ENCODE results near the gene DIAPH1.
A peak's percentile ranks its signal among the peaks of the same experiment; 100 is the strongest.

Gene DIAPH1

GRCh38 chr5:141484310-141484640 is 134.5 kb downstream of the DIAPH1 start:
- DNase-seq (ENCODE audit: low read depth), result no peak

GRCh38 chr5:141483902-141484301 is 134.9 kb downstream of the DIAPH1 start:
- DNase-seq (ENCODE audit: low read depth), result no peak

- DNase-seq (ENCODE audit: low read depth), result no peak
Measured at GRCh38 chr5:141479776-141480175, 139.0 kb downstream of the DIAPH1 start.

GRCh38 chr5:141478321-141478945 is 140.4 kb downstream of the DIAPH1 start:
- DNase-seq (ENCODE audit: low read depth), result no peak

- DNase-seq (ENCODE audit: low read depth), result no peak
Measured at GRCh38 chr5:141477815-141478214, 141.0 kb downstream of the DIAPH1 start.

- no peak for DNase-seq (ENCODE audit: low read depth)
Measured at GRCh38 chr5:141477044-141477575, 141.7 kb downstream of the DIAPH1 start.

GRCh38 chr5:141476132-141476911 is 142.5 kb downstream of the DIAPH1 start:
- DNase-seq (ENCODE audit: low read depth), result no peak

- DNase-seq (ENCODE audit: low read depth), result peak; percentile 51
Measured at GRCh38 chr5:141475625-141476131, 143.1 kb downstream of the DIAPH1 start, which contains the start of gene PCDHGC3. Gene PCDHGC3, plus strand, starts transcription at chr5:141475966. Its CDS starts 151 bp downstream, at chr5:141476117.

GRCh38 chr5:141465351-141465750 is 153.4 kb downstream of the DIAPH1 start:
- no peak for DNase-seq (ENCODE audit: low read depth)
